ENCODE data around the gene ADGRD1.

The ADGRD1 gene

GRCh38 chr12:131135311-131135785 is 181.6 kb downstream of the ADGRD1 start:
- H3K36me3 ChIP-seq (ENCODE audit: insufficient read depth, low read length), result no peaks in the 10 kb centered on the region
- no peak overlapping the region for H3K4me3 ChIP-seq
- no peaks in the 10 kb centered on the region for H3K9me3 ChIP-seq (ENCODE audit: low read depth, low read length)
- no peak overlapping the region for H3K9ac ChIP-seq (ENCODE audit: insufficient read length)
- H3K27ac ChIP-seq, result no peak overlapping the region
- no peak for DNase-seq (ENCODE audit: low read depth, low spot score)
- no peak for TF ChIP-seq FOXP2 (optimal IDR thresholded peaks at IDR 0.05; ENCODE audit: control extremely low read depth, extremely low read length, insufficient read depth)
- no peak for TF ChIP-seq POLR2AphosphoS5 (IDR thresholded peaks at IDR 0.05; ENCODE audit: borderline replicate concordance, low read depth, low read length)
- TF ChIP-seq EZH2 (IDR thresholded peaks at IDR 0.05), result no peak

- no peak for DNase-seq (ENCODE audit: low read depth, low spot score)
- H3K27ac ChIP-seq, result no peak overlapping the region
- TF ChIP-seq POLR2AphosphoS5 (IDR thresholded peaks at IDR 0.05; ENCODE audit: borderline replicate concordance, low read depth, low read length), result no peak
- no peak for TF ChIP-seq EZH2 (IDR thresholded peaks at IDR 0.05)
- no peak for TF ChIP-seq FOXP2 (optimal IDR thresholded peaks at IDR 0.05; ENCODE audit: control extremely low read depth, extremely low read length, insufficient read depth)
- H3K9me3 ChIP-seq (ENCODE audit: low read depth, low read length), result no peaks in the 10 kb centered on the region
- H3K36me3 ChIP-seq (ENCODE audit: insufficient read depth, low read length), result no peaks in the 10 kb centered on the region
- no peak overlapping the region for H3K9ac ChIP-seq (ENCODE audit: insufficient read length)
- no peak overlapping the region for H3K4me3 ChIP-seq
Measured at GRCh38 chr12:131135786-131136538, 182.3 kb downstream of the ADGRD1 start.

GRCh38 chr12:131136539-131136872 is 182.8 kb downstream of the ADGRD1 start:
- no peak overlapping the region for H3K9ac ChIP-seq (ENCODE audit: insufficient read length)
- no peaks in the 10 kb centered on the region for H3K36me3 ChIP-seq (ENCODE audit: insufficient read depth, low read length)
- H3K4me3 ChIP-seq, result no peak overlapping the region
- no peaks in the 10 kb centered on the region for H3K9me3 ChIP-seq (ENCODE audit: low read depth, low read length)
- no peak for TF ChIP-seq FOXP2 (optimal IDR thresholded peaks at IDR 0.05; ENCODE audit: control extremely low read depth, extremely low read length, insufficient read depth)
- TF ChIP-seq EZH2 (IDR thresholded peaks at IDR 0.05), result no peak
- no peak for TF ChIP-seq POLR2AphosphoS5 (IDR thresholded peaks at IDR 0.05; ENCODE audit: borderline replicate concordance, low read depth, low read length)
- no peak overlapping the region for H3K27ac ChIP-seq
- DNase-seq (ENCODE audit: low read depth, low spot score), result no peak

- DNase-seq (ENCODE audit: low read depth, low spot score), result no peak
- Histone ChIP-seq H3K36me3 (ENCODE audit: insufficient read depth, low read length) (no peaks in the 10 kb centered on the region), H3K4me3 (no peak overlapping the region), H3K9ac (ENCODE audit: insufficient read length) (no peak overlapping the region), H3K9me3 (ENCODE audit: low read depth, low read length) (no peaks in the 10 kb centered on the region), H3K27ac (no peak overlapping the region)
- no peak for TF ChIP-seq POLR2AphosphoS5 (IDR thresholded peaks at IDR 0.05; ENCODE audit: borderline replicate concordance, low read depth, low read length)
- no peak for TF ChIP-seq EZH2 (IDR thresholded peaks at IDR 0.05)
- TF ChIP-seq FOXP2 (optimal IDR thresholded peaks at IDR 0.05; ENCODE audit: control extremely low read depth, extremely low read length, insufficient read depth), result no peak
Measured at GRCh38 chr12:131137009-131137835, 183.5 kb downstream of the ADGRD1 start.

GRCh38 chr12:131137836-131138637 is 184.3 kb downstream of the ADGRD1 start:
- no peaks in the 10 kb centered on the region for H3K36me3 ChIP-seq (ENCODE audit: insufficient read depth, low read length)
- no peak overlapping the region for H3K4me3 ChIP-seq
- TF ChIP-seq EZH2 (IDR thresholded peaks at IDR 0.05), result no peak
- no peak for TF ChIP-seq POLR2AphosphoS5 (IDR thresholded peaks at IDR 0.05; ENCODE audit: borderline replicate concordance, low read depth, low read length)
- no peak for TF ChIP-seq FOXP2 (optimal IDR thresholded peaks at IDR 0.05; ENCODE audit: control extremely low read depth, extremely low read length, insufficient read depth)
- no peak overlapping the region for H3K27ac ChIP-seq
- DNase-seq (ENCODE audit: low read depth, low spot score), result no peak
- H3K9me3 ChIP-seq (ENCODE audit: low read depth, low read length), result no peaks in the 10 kb centered on the region
- no peak overlapping the region for H3K9ac ChIP-seq (ENCODE audit: insufficient read length)

- Histone ChIP-seq H3K9me3 (ENCODE audit: low read depth, low read length) (no peaks in the 10 kb centered on the region), H3K9ac (ENCODE audit: insufficient read length) (no peak overlapping the region), H3K4me3 (no peak overlapping the region), H3K27ac (no peak overlapping the region), H3K36me3 (ENCODE audit: insufficient read depth, low read length) (no peaks in the 10 kb centered on the region)
- no peak for DNase-seq (ENCODE audit: low read depth, low spot score)
- no peak for TF ChIP-seq FOXP2 (optimal IDR thresholded peaks at IDR 0.05; ENCODE audit: control extremely low read depth, extremely low read length, insufficient read depth)
Measured at GRCh38 chr12:131138638-131139362, 185.1 kb downstream of the ADGRD1 start.

GRCh38 chr12:131139363-131140068 is 185.8 kb downstream of the ADGRD1 start:
- Histone ChIP-seq H3K9ac (ENCODE audit: insufficient read length) (no peak overlapping the region), H3K36me3 (ENCODE audit: insufficient read depth, low read length) (no peaks in the 10 kb centered on the region)

More at GRCh38 chr12:131139363-131140068, 185.8 kb downstream of the ADGRD1 start:
- Histone ChIP-seq H3K4me3 (no peak overlapping the region), H3K27ac (no peak overlapping the region), H3K9me3 (ENCODE audit: low read depth, low read length) (no peaks in the 10 kb centered on the region)
- TF ChIP-seq POLR2AphosphoS5 (IDR thresholded peaks at IDR 0.05; ENCODE audit: borderline replicate concordance, low read depth, low read length) (no peak), EZH2 (IDR thresholded peaks at IDR 0.05) (no peak), FOXP2 (optimal IDR thresholded peaks at IDR 0.05; ENCODE audit: control extremely low read depth, extremely low read length, insufficient read depth) (no peak)
- no peak for DNase-seq (ENCODE audit: low read depth, low spot score)

All from SK-N-MC (cell line).